HG03135 (cell line): ENCODE data around the gene IGFLR1.

ENCODE experiments used
- ATAC-seq: cut with Tn5 transposase; IDR thresholded peaks from one replicate; pipeline ENCODE4 v1.9.1; 2021; ENCODE audit warnings: mild to moderate bottlenecking, moderate library complexity; ENCODE audit not compliant: unreplicated experiment

The IGFLR1 gene

GRCh38 chr19:35755550-35756376 lies 13.5 kb upstream of the IGFLR1 start:
- ATAC-seq = no peak

GRCh38 chr19:35755131-35755549 lies 12.9 kb upstream of the IGFLR1 start:
- ATAC-seq = no peak

- no peak for ATAC-seq
Measured at GRCh38 chr19:35754370-35755130, 12.3 kb upstream of the IGFLR1 start.

GRCh38 chr19:35753634-35754369 lies 11.6 kb upstream of the IGFLR1 start:
- no peak for ATAC-seq

- no peak for ATAC-seq
Measured at GRCh38 chr19:35752746-35753350, 10.6 kb upstream of the IGFLR1 start.

GRCh38 chr19:35751839-35752745 lies 9.8 kb upstream of the IGFLR1 start:
- ATAC-seq = no peak

GRCh38 chr19:35750167-35750566 lies 7.9 kb upstream of the IGFLR1 start:
- no peak for ATAC-seq

GRCh38 chr19:35748106-35749020 lies 6.1 kb upstream of the IGFLR1 start, which contains the start of gene LIN37:
LIN37 (plus strand) TSS chr19:35748576; CDS start chr19:35748725, 149 bp downstream.
- peak; percentile 71 for ATAC-seq

- no peak for ATAC-seq
Measured at GRCh38 chr19:35746531-35746930, 4.3 kb upstream of the IGFLR1 start.

GRCh38 chr19:35746087-35746462 lies 3.8 kb upstream of the IGFLR1 start:
- no peak for ATAC-seq

GRCh38 chr19:35745328-35746086 lies 3.3 kb upstream of the IGFLR1 start, which contains the start of the genes PSENEN and U2AF1L4:
PSENEN (plus strand) TSS chr19:35745651; CDS start chr19:35745931, 280 bp downstream.
U2AF1L4 (minus strand) TSS chr19:35745418; CDS start chr19:35745391, 27 bp downstream.
- peak; percentile 42 for ATAC-seq

- ATAC-seq = peak; percentile 36
Measured at GRCh38 chr19:35744430-35745327, 2.4 kb upstream of the IGFLR1 start.

GRCh38 chr19:35743640-35744429 lies 1.6 kb upstream of the IGFLR1 start:
- no peak for ATAC-seq

GRCh38 chr19:35741203-35741515 lies 1.1 kb downstream of the IGFLR1 start:
- ATAC-seq = no peak

- ATAC-seq = peak; percentile 58
Measured at GRCh38 chr19:35740423-35741202, 1.6 kb downstream of the IGFLR1 start.

- ATAC-seq = no peak
Measured at GRCh38 chr19:35740108-35740422, 2.2 kb downstream of the IGFLR1 start.
